ENCODE data around the gene BRINP3. TPM values are rescaled to one million over a fixed set of nuclear protein-coding genes. Genes with fewer than 3 reads are reported as not detected.

BRINP3 gene
- total RNA-seq, 1 experiment from 2014 or later, result not detected

GRCh38 chr1:190286111-190286510, 191.6 kb downstream of the BRINP3 start:
- ChIA-PET CTCF (interaction anchor here (0.7 kb wide), 1 partner anchor 152 kb away, joined by 4 read pairs; no protein-coding TSS in a partner anchor), POLR2A (ENCODE audit: unreplicated experiment) (no interaction called here)
- H3K9ac ChIP-seq (ENCODE audit: low read length), result no peak overlapping the region
- H2AFZ ChIP-seq (ENCODE audit: low read length), result no peak overlapping the region
- no peaks in the 10 kb centered on the region for H3K36me3 ChIP-seq (ENCODE audit: low read depth, low read length)
- H3F3A ChIP-seq (ENCODE audit: low read length, unreplicated experiment), result no peaks in the 10 kb centered on the region
- H4K20me1 ChIP-seq (ENCODE audit: low read length), result no peaks in the 10 kb centered on the region
- H3K4me2 ChIP-seq (ENCODE audit: low read length), result no peak overlapping the region
- no peaks in the 10 kb centered on the region for H3K9me2 ChIP-seq (replicated peaks; ENCODE audit: low read length)
- no peak overlapping the region for H3K27ac ChIP-seq (ENCODE audit: low read length)
- no peak for ATAC-seq
- no peak for DNase-seq
- BruUV-seq (replicated peaks), result no TSS peak
- no peaks in the 10 kb centered on the region for H3K4me1 ChIP-seq (ENCODE audit: insufficient read depth, low read length)
- no peaks in the 10 kb centered on the region for H3K79me2 ChIP-seq (ENCODE audit: low read length)
- TF ChIP-seq EZH2 (IDR thresholded peaks at IDR 0.05; ENCODE audit: low read length, unreplicated experiment) (no peak), EZH2phosphoT487 (IDR thresholded peaks at IDR 0.05; ENCODE audit: borderline replicate concordance, low read length) (no peak), CTCF (conservative IDR thresholded peaks at IDR 0.05; ENCODE audit: low read depth, low read length) (no peak)
- no peaks in the 10 kb centered on the region for H3K9me3 ChIP-seq (ENCODE audit: low read length)
- no peak overlapping the region for H3K4me3 ChIP-seq (ENCODE audit: low read length)
- peaks cover 23% of the 10 kb centered on the region for H3K27me3 ChIP-seq (ENCODE audit: low read length)
- intact Hi-C loops (cut with micrococcal nuclease), result no loop called here

GRCh38 chr1:190277107-190277506, 200.6 kb downstream of the BRINP3 start:
- H2AFZ ChIP-seq (ENCODE audit: low read length), result no peak overlapping the region
- H3F3A ChIP-seq (ENCODE audit: low read length, unreplicated experiment), result no peaks in the 10 kb centered on the region
- H3K27me3 ChIP-seq (ENCODE audit: low read length), result peaks cover 44% of the 10 kb centered on the region
- intact Hi-C loops (cut with micrococcal nuclease), result no loop called here
- no peaks in the 10 kb centered on the region for H3K79me2 ChIP-seq (ENCODE audit: low read length)
- TF ChIP-seq EZH2phosphoT487 (IDR thresholded peaks at IDR 0.05; ENCODE audit: borderline replicate concordance, low read length) (no peak), EZH2 (IDR thresholded peaks at IDR 0.05; ENCODE audit: low read length, unreplicated experiment) (no peak), CTCF (conservative IDR thresholded peaks at IDR 0.05; ENCODE audit: low read depth, low read length) (no peak)
- no peak overlapping the region for H3K9ac ChIP-seq (ENCODE audit: low read length)
- POLR2A ChIA-PET (ENCODE audit: unreplicated experiment), result no interaction called here
- CTCF ChIA-PET, result no interaction called here
- H3K4me2 ChIP-seq (ENCODE audit: low read length), result no peak overlapping the region
- H3K27ac ChIP-seq (ENCODE audit: low read length), result no peak overlapping the region
- no peak overlapping the region for H3K4me3 ChIP-seq (ENCODE audit: low read length)
- no peaks in the 10 kb centered on the region for H3K9me2 ChIP-seq (replicated peaks; ENCODE audit: low read length)
- DNase-seq (no peak), ATAC-seq (no peak)
- BruUV-seq (replicated peaks), result no TSS peak
- H3K4me1 ChIP-seq (ENCODE audit: insufficient read depth, low read length), result no peaks in the 10 kb centered on the region
- H3K36me3 ChIP-seq (ENCODE audit: low read depth, low read length), result no peaks in the 10 kb centered on the region
- no peaks in the 10 kb centered on the region for H4K20me1 ChIP-seq (ENCODE audit: low read length)
- no peaks in the 10 kb centered on the region for H3K9me3 ChIP-seq (ENCODE audit: low read length)

GRCh38 chr1:190274721-190275120, 202.9 kb downstream of the BRINP3 start:
- no peak for DNase-seq
- no peaks in the 10 kb centered on the region for H4K20me1 ChIP-seq (ENCODE audit: low read length)
- no peak for ATAC-seq
- H3K4me2 ChIP-seq (ENCODE audit: low read length), result no peak overlapping the region
- H3K27ac ChIP-seq (ENCODE audit: low read length), result no peak overlapping the region
- no peaks in the 10 kb centered on the region for H3K9me3 ChIP-seq (ENCODE audit: low read length)
- no peak overlapping the region for H3K4me3 ChIP-seq (ENCODE audit: low read length)
- no TSS peak for BruUV-seq (replicated peaks)
- no peak overlapping the region for H3K9ac ChIP-seq (ENCODE audit: low read length)
- POLR2A ChIA-PET (ENCODE audit: unreplicated experiment), result no interaction called here
- CTCF ChIA-PET, result no interaction called here
- H3K9me2 ChIP-seq (replicated peaks; ENCODE audit: low read length), result no peaks in the 10 kb centered on the region
- H3K79me2 ChIP-seq (ENCODE audit: low read length), result no peaks in the 10 kb centered on the region
- H3F3A ChIP-seq (ENCODE audit: low read length, unreplicated experiment), result no peaks in the 10 kb centered on the region
- no peak for TF ChIP-seq EZH2phosphoT487 (IDR thresholded peaks at IDR 0.05; ENCODE audit: borderline replicate concordance, low read length)
- intact Hi-C loops (cut with micrococcal nuclease), result no loop called here
- 0 out of 2 replicates have a peak, but pooled peaks cover 34% of the 10 kb centered on the region for H3K27me3 ChIP-seq (ENCODE audit: low read length)
- H3K36me3 ChIP-seq (ENCODE audit: low read depth, low read length), result no peaks in the 10 kb centered on the region
- no peak overlapping the region for H2AFZ ChIP-seq (ENCODE audit: low read length)
- H3K4me1 ChIP-seq (ENCODE audit: insufficient read depth, low read length), result no peaks in the 10 kb centered on the region

Data from PC-3 (cell line).